ENCODE data around the gene WNK2.
"Not testable (repeated sequence)": the region's sequence is repeated elsewhere in the genome, so short reads cannot be mapped to it uniquely, and the experiment has no call there.

WNK2 gene

GRCh38 chr9:93338196-93338595 lies 154.3 kb downstream of the WNK2 start:
- H3K27ac Mint-ChIP-seq, result not testable (repeated sequence)
- H3K27me3 Mint-ChIP-seq, result peaks cover 16% of the 10 kb centered on the region

GRCh38 chr9:93340091-93340490 lies 156.2 kb downstream of the WNK2 start:
- Mint-ChIP-seq H3K9me3 (peaks cover 21% of the 10 kb centered on the region), H3K36me3 (ENCODE audit: low read depth) (peaks cover 5% of the 10 kb centered on the region), H3K4me3 (no peak overlapping the region), H3K27me3 (peaks cover 26% of the 10 kb centered on the region), H3K27ac (no peak overlapping the region), H3K4me1 (ENCODE audit: low read depth) (no peaks in the 10 kb centered on the region)

More at GRCh38 chr9:93338196-93338595, 154.3 kb downstream of the WNK2 start:
- peaks cover 21% of the 10 kb centered on the region for H3K9me3 Mint-ChIP-seq
- H3K4me3 Mint-ChIP-seq; H3K4me1 Mint-ChIP-seq (ENCODE audit: low read depth); H3K36me3 Mint-ChIP-seq (ENCODE audit: low read depth): not testable (repeated sequence)

DNA sequence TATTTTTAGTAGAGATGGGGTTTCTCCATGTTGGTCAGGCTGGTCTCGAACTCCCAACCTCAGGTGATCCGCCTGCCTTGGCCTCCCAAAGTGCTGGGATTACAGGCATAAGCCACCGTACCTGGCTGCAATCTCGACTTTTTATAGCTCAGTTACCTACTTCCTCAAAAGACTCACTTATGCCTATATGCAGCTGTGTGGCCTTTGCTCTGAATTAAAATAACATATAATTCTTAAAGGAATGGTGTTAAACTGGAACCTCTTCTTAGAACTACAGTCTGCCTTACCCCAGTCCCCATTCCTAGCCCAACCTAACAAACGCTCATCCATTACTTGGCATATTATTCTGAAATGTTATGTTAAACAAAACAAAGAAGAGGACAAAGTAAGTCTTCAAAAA lies 157.9 kb downstream of the WNK2 start:
- not testable (repeated sequence) for H3K36me3 Mint-ChIP-seq (ENCODE audit: low read depth); H3K4me1 Mint-ChIP-seq (ENCODE audit: low read depth); H3K4me3 Mint-ChIP-seq; H3K27ac Mint-ChIP-seq
- Mint-ChIP-seq H3K27me3 (peaks cover 40% of the 10 kb centered on the region), H3K9me3 (peaks cover 21% of the 10 kb centered on the region)

- H3K36me3 Mint-ChIP-seq (ENCODE audit: low read depth), result not testable (repeated sequence)
Measured at GRCh38 chr9:93342428-93342827, 158.5 kb downstream of the WNK2 start.

GRCh38 chr9:93343663-93344062 lies 159.7 kb downstream of the WNK2 start:
- H3K4me1 Mint-ChIP-seq (ENCODE audit: low read depth), result peaks cover 4% of the 10 kb centered on the region
- H3K27ac Mint-ChIP-seq, result no peak overlapping the region
- peaks cover 10% of the 10 kb centered on the region for H3K9me3 Mint-ChIP-seq
- H3K36me3 Mint-ChIP-seq (ENCODE audit: low read depth), result no peaks in the 10 kb centered on the region
- peaks cover 51% of the 10 kb centered on the region for H3K27me3 Mint-ChIP-seq
- H3K4me3 Mint-ChIP-seq, result no peak overlapping the region

More at GRCh38 chr9:93342428-93342827, 158.5 kb downstream of the WNK2 start:
- H3K4me1 Mint-ChIP-seq (ENCODE audit: low read depth); H3K4me3 Mint-ChIP-seq; H3K27ac Mint-ChIP-seq: not testable (repeated sequence)
- peaks cover 45% of the 10 kb centered on the region for H3K27me3 Mint-ChIP-seq
- H3K9me3 Mint-ChIP-seq, result peaks cover 16% of the 10 kb centered on the region

DNA sequence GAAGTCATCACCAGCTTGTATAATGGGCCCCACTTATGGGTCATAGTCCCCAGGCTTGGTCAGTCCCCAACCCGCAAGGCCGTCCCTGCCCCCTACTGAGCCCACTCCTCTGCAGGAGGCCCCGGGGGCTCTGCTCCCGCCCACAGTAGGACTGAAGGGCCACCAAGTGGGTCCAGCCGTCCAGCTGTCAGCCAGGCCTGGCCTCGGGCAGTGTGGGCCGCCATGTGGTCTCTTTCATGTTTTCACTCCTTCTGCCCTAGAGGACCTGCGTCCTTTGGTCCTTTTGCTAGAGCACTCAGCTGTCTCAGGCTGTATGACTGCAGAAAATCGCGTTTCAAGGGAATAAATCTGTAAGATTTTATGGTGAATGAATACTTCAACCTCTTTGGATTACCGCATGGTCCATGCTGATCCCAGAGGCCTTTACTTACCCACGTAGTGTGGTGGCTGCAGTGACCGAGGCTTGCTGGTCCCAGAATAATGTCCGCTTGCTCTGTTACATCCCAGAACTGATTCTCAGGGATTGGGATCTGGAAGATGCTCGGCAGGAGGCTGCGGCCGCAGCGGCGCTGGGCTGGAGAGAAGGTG lies 161.8 kb downstream of the WNK2 start:
- Mint-ChIP-seq H3K9me3 (no peaks in the 10 kb centered on the region), H3K4me3 (no peak overlapping the region), H3K27me3 (peaks cover 50% of the 10 kb centered on the region), H3K27ac (no peak overlapping the region), H3K36me3 (ENCODE audit: low read depth) (no peaks in the 10 kb centered on the region), H3K4me1 (ENCODE audit: low read depth) (peaks cover 4% of the 10 kb centered on the region)

DNA sequence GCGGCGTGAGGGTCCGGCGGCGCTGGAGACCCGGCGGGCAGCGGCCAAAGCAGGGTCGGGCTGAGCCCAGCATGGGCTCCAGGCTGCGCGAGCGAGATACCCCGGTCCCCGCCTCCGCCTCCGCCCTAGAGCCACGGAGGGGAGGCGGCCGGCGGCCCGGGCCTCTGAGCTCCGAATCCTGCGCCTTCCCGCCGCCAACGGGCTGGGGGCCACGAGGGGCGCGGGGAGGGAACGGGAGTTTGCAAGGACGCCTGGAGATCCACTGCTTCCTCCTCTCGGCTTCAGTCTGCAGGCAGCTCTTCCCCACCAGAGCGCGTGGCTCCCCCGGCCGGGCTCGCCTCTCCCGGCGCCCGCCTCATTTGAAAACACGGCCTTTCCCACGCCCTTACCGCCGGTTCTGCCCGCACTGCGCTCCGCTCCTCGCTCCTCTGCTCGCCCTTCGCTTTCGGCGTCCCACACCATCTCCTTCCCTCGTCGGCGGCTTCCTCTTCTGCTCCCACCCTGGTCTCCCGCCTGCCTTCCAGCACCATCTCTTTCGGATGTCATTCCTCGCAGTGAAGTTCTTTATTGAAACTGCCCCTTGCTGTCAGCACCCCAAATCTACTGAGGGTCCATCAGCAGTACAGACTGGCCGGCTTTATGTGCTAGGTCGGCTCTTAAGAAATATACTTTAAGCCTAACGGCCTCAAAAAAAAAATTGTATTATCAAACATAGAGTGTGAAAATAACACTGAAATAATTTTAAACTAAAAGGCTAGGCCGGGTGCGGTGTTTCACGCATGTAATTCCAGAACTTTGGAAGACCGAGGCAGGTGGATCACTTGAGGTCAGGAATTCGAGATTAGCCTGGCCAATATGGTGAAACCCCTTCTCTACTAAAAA lies 162.5 kb downstream of the WNK2 start:
- Mint-ChIP-seq H3K27me3 (peaks cover 45% of the 10 kb centered on the region), H3K4me1 (ENCODE audit: low read depth) (peaks cover 4% of the 10 kb centered on the region), H3K27ac (no peak overlapping the region), H3K9me3 (no peaks in the 10 kb centered on the region), H3K4me3 (peak overlapping the region; percentile 70), H3K36me3 (ENCODE audit: low read depth) (no peaks in the 10 kb centered on the region)

GRCh38 chr9:93347371-93347975 lies 163.5 kb downstream of the WNK2 start:
- not testable (repeated sequence) for H3K27ac Mint-ChIP-seq; H3K4me1 Mint-ChIP-seq (ENCODE audit: low read depth); H3K4me3 Mint-ChIP-seq; H3K36me3 Mint-ChIP-seq (ENCODE audit: low read depth); H3K9me3 Mint-ChIP-seq
- H3K27me3 Mint-ChIP-seq, result peaks cover 40% of the 10 kb centered on the region

- not testable (repeated sequence) for H3K27ac Mint-ChIP-seq; H3K36me3 Mint-ChIP-seq (ENCODE audit: low read depth); H3K9me3 Mint-ChIP-seq; H3K27me3 Mint-ChIP-seq; H3K4me3 Mint-ChIP-seq
- peaks cover 13% of the 10 kb centered on the region for H3K4me1 Mint-ChIP-seq (ENCODE audit: low read depth)
Measured at GRCh38 chr9:93353413-93354310, 169.7 kb downstream of the WNK2 start.

DNA sequence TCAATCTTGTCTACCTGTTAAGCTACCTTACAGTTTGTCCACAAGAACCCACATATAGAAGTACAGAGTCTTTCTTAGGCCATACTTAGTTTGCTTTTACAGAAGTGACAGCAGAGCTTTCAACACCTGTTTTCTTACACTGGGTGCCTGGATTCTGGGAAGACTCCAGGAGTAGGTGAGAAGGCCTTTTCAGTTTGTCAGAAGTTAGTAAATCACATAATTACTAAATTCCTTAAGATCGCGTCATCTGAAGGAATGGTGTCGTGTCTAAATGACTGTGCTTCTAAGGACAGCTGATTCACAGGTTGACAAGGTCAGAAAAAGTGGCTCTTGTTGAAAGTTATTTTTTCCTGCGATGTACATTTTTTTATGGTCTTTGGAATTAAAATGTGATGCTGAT lies 170.5 kb downstream of the WNK2 start:
- Mint-ChIP-seq H3K27ac (no peak overlapping the region), H3K9me3 (no peaks in the 10 kb centered on the region), H3K36me3 (ENCODE audit: low read depth) (no peaks in the 10 kb centered on the region), H3K4me3 (no peak overlapping the region), H3K27me3 (no peaks in the 10 kb centered on the region), H3K4me1 (ENCODE audit: low read depth) (peaks cover 13% of the 10 kb centered on the region)

DNA sequence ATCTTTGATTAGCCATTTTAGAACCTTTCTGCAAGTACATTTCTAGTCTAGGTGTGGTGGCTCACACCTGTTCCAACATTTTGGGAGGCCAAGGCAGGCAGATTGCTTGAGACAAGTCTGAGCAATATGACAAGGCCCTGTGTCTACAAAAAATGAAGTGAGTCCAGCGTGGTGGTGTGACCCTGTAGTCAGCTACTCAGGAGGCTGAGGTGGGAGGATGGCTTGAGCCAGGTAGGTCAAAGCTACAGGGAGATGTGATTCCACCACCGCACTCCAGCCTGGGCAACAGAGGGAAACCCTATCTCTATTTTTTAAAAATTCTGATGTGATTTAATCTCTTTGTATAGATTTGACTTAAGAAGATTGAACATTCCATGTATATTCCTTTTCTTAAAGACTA lies 171.9 kb downstream of the WNK2 start:
- Mint-ChIP-seq H3K36me3 (ENCODE audit: low read depth) (no peaks in the 10 kb centered on the region), H3K9me3 (no peaks in the 10 kb centered on the region), H3K4me3 (no peak overlapping the region), H3K4me1 (ENCODE audit: low read depth) (peaks cover 13% of the 10 kb centered on the region), H3K27me3 (no peaks in the 10 kb centered on the region), H3K27ac (no peak overlapping the region)

- Mint-ChIP-seq H3K4me3 (no peak overlapping the region), H3K27ac (no peak overlapping the region)
Measured at GRCh38 chr9:93357649-93358048, 173.7 kb downstream of the WNK2 start.

DNA sequence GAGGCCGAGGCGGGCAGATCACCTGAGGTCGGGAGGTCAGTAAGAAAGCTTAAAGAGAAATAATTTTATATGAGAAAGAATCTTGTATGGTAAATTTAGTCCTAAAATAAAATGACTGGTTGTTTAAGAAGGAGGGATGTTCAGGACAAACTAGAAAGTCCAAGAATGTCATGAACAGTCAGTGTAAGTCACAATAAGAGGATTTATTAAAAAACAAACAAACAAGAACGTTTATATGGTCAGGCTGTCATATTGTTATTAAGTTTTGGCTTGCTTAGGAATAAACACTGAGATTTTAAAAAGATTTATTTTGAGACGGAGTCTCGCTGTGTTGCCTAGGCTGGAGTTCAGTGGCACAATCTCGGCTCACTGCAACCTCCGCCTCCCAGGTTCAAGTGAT lies 176.0 kb downstream of the WNK2 start:
- not testable (repeated sequence) for H3K4me3 Mint-ChIP-seq; H3K27ac Mint-ChIP-seq; H3K27me3 Mint-ChIP-seq; H3K36me3 Mint-ChIP-seq (ENCODE audit: low read depth)
- Mint-ChIP-seq H3K9me3 (peaks cover 11% of the 10 kb centered on the region), H3K4me1 (ENCODE audit: low read depth) (peaks cover 13% of the 10 kb centered on the region)

More at GRCh38 chr9:93357649-93358048, 173.7 kb downstream of the WNK2 start:
- H3K4me1 Mint-ChIP-seq (ENCODE audit: low read depth), result peaks cover 13% of the 10 kb centered on the region
- H3K27me3 Mint-ChIP-seq, result no peaks in the 10 kb centered on the region
- H3K36me3 Mint-ChIP-seq (ENCODE audit: low read depth), result no peaks in the 10 kb centered on the region
- peaks cover 8% of the 10 kb centered on the region for H3K9me3 Mint-ChIP-seq

GRCh38 chr9:93361995-93362394 lies 178.1 kb downstream of the WNK2 start:
- Mint-ChIP-seq H3K4me3 (no peak overlapping the region), H3K4me1 (ENCODE audit: low read depth) (peaks cover 11% of the 10 kb centered on the region), H3K27me3 (no peaks in the 10 kb centered on the region)

More at GRCh38 chr9:93361995-93362394, 178.1 kb downstream of the WNK2 start:
- no peaks in the 10 kb centered on the region for H3K36me3 Mint-ChIP-seq (ENCODE audit: low read depth)
- H3K9me3 Mint-ChIP-seq, result peaks cover 11% of the 10 kb centered on the region
- no peak overlapping the region for H3K27ac Mint-ChIP-seq

Measured in stimulated activated naive CD8-positive, alpha-beta T cell treated with anti-CD3 and anti-CD28 coated beads, Interleukin-15, Interleukin-2, amounts not matched to agents 100 ng/mL and 50 ng/mL, for 24 hours (primary cell).